ENCODE data around the gene NMNAT2. TPM values are rescaled to one million over a fixed set of nuclear protein-coding genes. Genes with fewer than 3 reads are reported as not detected.

NMNAT2 gene
- total RNA-seq, 4 donors from 2014 or later: 1.0 to 4.5 (median 2.4) TPM

GRCh38 chr1:183328371-183328770 lies 89.8 kb downstream of the NMNAT2 start:
- TF ChIP-seq CTCF (IDR thresholded peaks at IDR 0.05; ENCODE audit: low read depth): no peak

GRCh38 chr1:183327434-183328290 lies 90.5 kb downstream of the NMNAT2 start:
- no peak for TF ChIP-seq CTCF (IDR thresholded peaks at IDR 0.05; ENCODE audit: low read depth)

- no peak for TF ChIP-seq CTCF (IDR thresholded peaks at IDR 0.05; ENCODE audit: low read depth)
These were observed 94.1 kb downstream of the NMNAT2 start for GRCh38 chr1:183323849-183324683.

GRCh38 chr1:183319606-183320005 lies 98.6 kb downstream of the NMNAT2 start:
- TF ChIP-seq CTCF (IDR thresholded peaks at IDR 0.05; ENCODE audit: low read depth): no peak

GRCh38 chr1:183319051-183319450 lies 99.1 kb downstream of the NMNAT2 start:
- no peak for TF ChIP-seq CTCF (IDR thresholded peaks at IDR 0.05; ENCODE audit: low read depth)

GRCh38 chr1:183318433-183318832 lies 99.7 kb downstream of the NMNAT2 start:
- no peak for TF ChIP-seq CTCF (IDR thresholded peaks at IDR 0.05; ENCODE audit: low read depth)
